HepG2 (cell line): Measurements from ENCODE around the gene TMEM81. TPM values are rescaled to one million over a fixed set of nuclear protein-coding genes. Genes with fewer than 3 reads are reported as not detected.

Source experiments
- HNRNPLL ChIP-seq: fragments of 200-400 bp; formaldehyde crosslinking; IDR thresholded peaks from 2 replicates; pipeline ENCODE4 v1.6.1; 2017; ENCODE audit warnings: mild to moderate bottlenecking, low read depth, low read length; ENCODE audit not compliant: poor library complexity, severe bottlenecking
- KMT2A ChIP-seq: sonication (generic); formaldehyde crosslinking; IDR thresholded peaks from 2 replicates; pipeline ENCODE4 v1.4.0; 2020; ENCODE audit warnings: missing genetic modification reagents
- MAFF ChIP-seq: IDR thresholded peaks from 2 replicates; pipeline ENCODE4 v1.6.1; 2011; ENCODE audit warnings: low read depth, low read length, improper control_type of control experiment
- MIER2 ChIP-seq: IDR thresholded peaks from 2 replicates; pipeline ENCODE4 v1.6.1; 2016; ENCODE audit warnings: missing biosample characterization, missing genetic modification reagents
- NCOA2 ChIP-seq: sonication (generic); formaldehyde crosslinking; IDR thresholded peaks from 2 replicates; pipeline ENCODE4 v1.8.0; 2022; ENCODE audit warnings: inconsistent platforms
- PRPF4 ChIP-seq: fragments of 200-400 bp; formaldehyde crosslinking; IDR thresholded peaks from 2 replicates; pipeline ENCODE4 v1.6.1; 2016; ENCODE audit warnings: low read length, low read depth; ENCODE audit not compliant: poor library complexity, severe bottlenecking
- RNF2 ChIP-seq: fragments of 450-650 bp; conservative IDR thresholded peaks from 2 replicates; pipeline ENCODE4 v1.6.1; 2016; ENCODE audit warnings: low read depth
- SUZ12 ChIP-seq: fragments of 150-350 bp; IDR thresholded peaks from 2 replicates; pipeline ENCODE4 v1.6.1; 2014; ENCODE audit warnings: low read depth, low read length
- THAP11 ChIP-seq: IDR thresholded peaks from 2 replicates; pipeline ENCODE4 v1.6.1; 2016; ENCODE audit warnings: missing biosample characterization, missing genetic modification reagents
- ZNF224 ChIP-seq: sonication (generic); formaldehyde crosslinking; IDR thresholded peaks from 2 replicates; pipeline ENCODE4 v1.5.0; 2020; ENCODE audit warnings: mild to moderate bottlenecking, missing genetic modification reagents
- ZNF251 ChIP-seq: sonication (generic); formaldehyde crosslinking; IDR thresholded peaks from 2 replicates; pipeline ENCODE4 v1.9.0; 2021; ENCODE audit warnings: mild to moderate bottlenecking, missing genetic modification reagents
- ZNF263 ChIP-seq: sonication (generic); formaldehyde crosslinking; IDR thresholded peaks from 2 replicates; pipeline ENCODE4 v1.4.0; 2020; ENCODE audit warnings: missing genetic modification reagents
- ZNF546 ChIP-seq: sonication (generic); formaldehyde crosslinking; conservative IDR thresholded peaks from 2 replicates; pipeline ENCODE4 v1.8.1; 2023; ENCODE audit warnings: mild to moderate bottlenecking, missing genetic modification reagents
- ZNF550 ChIP-seq: sonication (generic); formaldehyde crosslinking; IDR thresholded peaks from 2 replicates; pipeline ENCODE4 v1.4.0; 2020; ENCODE audit warnings: mild to moderate bottlenecking, missing genetic modification reagents, borderline replicate concordance
- ZNF607 ChIP-seq: sonication (generic); formaldehyde crosslinking; IDR thresholded peaks from 2 replicates; pipeline ENCODE4 v1.5.1; 2020; ENCODE audit warnings: missing genetic modification reagents, mild to moderate bottlenecking, borderline replicate concordance
- ZNF781 ChIP-seq: sonication (generic); formaldehyde crosslinking; IDR thresholded peaks from 2 replicates; pipeline ENCODE4 v1.5.1; 2020; ENCODE audit warnings: borderline replicate concordance, mild to moderate bottlenecking, missing genetic modification reagents; ENCODE audit errors: not compliant biosample characterization
- polyA plus RNA-seq, 8 experiments: library from polyadenylated mRNA; depleted of rRNA in 3 of 8; stranded (reverse) in 7 of 8; unstranded in 1 of 8; fragments of >200 nt; fragmentation: Illumina TruSeq in 4 of 8; extraction: Trizol in 4 of 8; gene quantifications; 2 replicates each; pipeline versions ENCODE4 v1.2.1 to v1.2.3, GENCODE V29; 2011 to 2016; ENCODE audit warnings: low read depth in 4 of 8, missing spikeins in 1 of 8, mixed read lengths in 1 of 8; ENCODE audit not compliant: insufficient read depth in 1 of 8
- total RNA-seq, 5 experiments: library from RNA; depleted of rRNA; stranded (reverse); fragments of >200 nt; fragmentation: Illumina TruSeq; extraction: Trizol; gene quantifications; 2 replicates each; pipeline ENCODE4 v1.2.3, GENCODE V29; 2016; ENCODE audit warnings: low read depth in 1 of 5
- TF ChIP-seq, protein P1 (sequence below): IDR thresholded peaks from 2 replicates; pipeline ENCODE4 v1.6.1; 2018; ENCODE audit warnings: missing genetic modification reagents, mild to moderate bottlenecking, missing compliant biosample characterization
- TF ChIP-seq, protein P2 (sequence below), 2 experiments: IDR thresholded peaks; 2 replicates each; pipeline ENCODE4 v1.6.1; 2011 to 2012; ENCODE audit warnings: low read length in 2 of 2, borderline replicate concordance in 1 of 2, low read depth in 1 of 2, mild to moderate bottlenecking in 1 of 2, moderate library complexity in 1 of 2
- TF ChIP-seq, protein P3 (sequence below): sonication (generic); formaldehyde crosslinking; IDR thresholded peaks from 2 replicates; pipeline ENCODE4 v1.9.0; 2021; ENCODE audit warnings: missing genetic modification reagents, mild to moderate bottlenecking, borderline replicate concordance
- TF ChIP-seq, protein P4 (sequence below): sonication (generic); formaldehyde crosslinking; IDR thresholded peaks from 2 replicates; pipeline ENCODE4 v1.8.1; 2023; ENCODE audit warnings: mild to moderate bottlenecking, missing genetic modification reagents

Gene TMEM81
- total and polyA plus RNA-seq, 2 of the 13 experiments (the other 11 are each of a cell fraction or from before 2014, with no cell fraction given): 1.1 TPM

DNA sequence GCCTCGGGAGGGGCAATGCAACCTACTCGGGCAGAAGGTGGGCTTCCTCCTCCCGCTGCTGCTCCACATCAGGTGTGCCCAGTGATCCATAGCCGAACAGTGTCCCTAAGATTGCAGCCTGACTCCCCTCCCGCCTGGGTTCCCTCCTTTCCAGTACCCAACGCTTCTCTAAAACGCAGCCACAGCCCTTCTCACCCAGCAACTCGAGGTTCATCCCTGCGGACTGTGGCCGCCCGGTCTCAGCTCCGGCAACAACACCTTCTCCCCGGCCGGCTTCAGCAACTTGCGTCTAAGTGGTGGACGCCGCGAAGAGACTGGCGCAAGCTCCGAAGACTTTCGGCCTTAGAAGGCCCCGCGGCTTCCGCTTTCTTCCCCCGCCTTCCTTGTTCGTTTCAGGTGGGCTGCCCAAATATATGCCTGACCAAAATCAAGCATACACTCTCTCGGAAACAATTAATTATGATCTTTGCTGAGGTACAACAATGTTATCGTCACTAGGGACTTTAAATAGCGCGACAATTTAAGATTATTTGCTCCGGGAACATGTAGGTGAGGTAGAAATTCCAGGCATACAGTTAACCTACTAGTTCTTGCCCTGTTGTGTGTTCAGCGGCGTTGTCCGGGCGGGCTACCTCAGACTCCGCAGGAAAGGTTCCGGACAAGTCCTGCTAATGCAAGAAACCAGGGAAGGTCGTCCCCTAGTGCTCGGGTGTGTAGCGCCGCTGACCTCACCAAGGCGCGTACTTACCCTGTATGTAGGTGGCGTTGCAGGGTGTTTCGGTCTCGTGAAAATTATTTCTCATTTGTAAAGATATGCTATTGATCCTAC lies 37.6 kb upstream of the TMEM81 start, which contains the start of gene RBBP5 (continued):
- TF ChIP-seq, protein P1, sequence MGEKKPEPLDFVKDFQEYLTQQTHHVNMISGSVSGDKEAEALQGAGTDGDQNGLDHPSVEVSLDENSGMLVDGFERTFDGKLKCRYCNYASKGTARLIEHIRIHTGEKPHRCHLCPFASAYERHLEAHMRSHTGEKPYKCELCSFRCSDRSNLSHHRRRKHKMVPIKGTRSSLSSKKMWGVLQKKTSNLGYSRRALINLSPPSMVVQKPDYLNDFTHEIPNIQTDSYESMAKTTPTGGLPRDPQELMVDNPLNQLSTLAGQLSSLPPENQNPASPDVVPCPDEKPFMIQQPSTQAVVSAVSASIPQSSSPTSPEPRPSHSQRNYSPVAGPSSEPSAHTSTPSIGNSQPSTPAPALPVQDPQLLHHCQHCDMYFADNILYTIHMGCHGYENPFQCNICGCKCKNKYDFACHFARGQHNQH (CRISPR knock-in tag): peak; percentile 91
- TF ChIP-seq ZNF546 (CRISPR knock-in tag) (0 out of 2 replicates have a peak, but pooled peaks have one; percentile 29), MAFF (0 out of 2 replicates have a peak, but pooled peaks have one; percentile 0), ZNF251 (no peak), ZNF607 (CRISPR knock-in tag) (peak; percentile 62; the same call in 1 of the 2 replicates), NCOA2 (CRISPR knock-in tag) (peak; percentile 59; the same call in 1 of the 2 replicates), ZNF781 (CRISPR knock-in tag) (peak; percentile 65), HNRNPLL (peak; percentile 98), ZNF550 (CRISPR knock-in tag) (0 out of 2 replicates have a peak, but pooled peaks have one; percentile 14), ZNF263 (CRISPR knock-in tag) (no peak), PRPF4 (peak; percentile 50), MIER2 (peak; percentile 79), THAP11 (peak; percentile 97), ZNF224 (0 out of 2 replicates have a peak, but pooled peaks have one; percentile 22), KMT2A (peak; percentile 97), RNF2 (peak; percentile 83; the same call in 1 of the 2 replicates), SUZ12 (no peak)
- TF ChIP-seq, protein P2, sequence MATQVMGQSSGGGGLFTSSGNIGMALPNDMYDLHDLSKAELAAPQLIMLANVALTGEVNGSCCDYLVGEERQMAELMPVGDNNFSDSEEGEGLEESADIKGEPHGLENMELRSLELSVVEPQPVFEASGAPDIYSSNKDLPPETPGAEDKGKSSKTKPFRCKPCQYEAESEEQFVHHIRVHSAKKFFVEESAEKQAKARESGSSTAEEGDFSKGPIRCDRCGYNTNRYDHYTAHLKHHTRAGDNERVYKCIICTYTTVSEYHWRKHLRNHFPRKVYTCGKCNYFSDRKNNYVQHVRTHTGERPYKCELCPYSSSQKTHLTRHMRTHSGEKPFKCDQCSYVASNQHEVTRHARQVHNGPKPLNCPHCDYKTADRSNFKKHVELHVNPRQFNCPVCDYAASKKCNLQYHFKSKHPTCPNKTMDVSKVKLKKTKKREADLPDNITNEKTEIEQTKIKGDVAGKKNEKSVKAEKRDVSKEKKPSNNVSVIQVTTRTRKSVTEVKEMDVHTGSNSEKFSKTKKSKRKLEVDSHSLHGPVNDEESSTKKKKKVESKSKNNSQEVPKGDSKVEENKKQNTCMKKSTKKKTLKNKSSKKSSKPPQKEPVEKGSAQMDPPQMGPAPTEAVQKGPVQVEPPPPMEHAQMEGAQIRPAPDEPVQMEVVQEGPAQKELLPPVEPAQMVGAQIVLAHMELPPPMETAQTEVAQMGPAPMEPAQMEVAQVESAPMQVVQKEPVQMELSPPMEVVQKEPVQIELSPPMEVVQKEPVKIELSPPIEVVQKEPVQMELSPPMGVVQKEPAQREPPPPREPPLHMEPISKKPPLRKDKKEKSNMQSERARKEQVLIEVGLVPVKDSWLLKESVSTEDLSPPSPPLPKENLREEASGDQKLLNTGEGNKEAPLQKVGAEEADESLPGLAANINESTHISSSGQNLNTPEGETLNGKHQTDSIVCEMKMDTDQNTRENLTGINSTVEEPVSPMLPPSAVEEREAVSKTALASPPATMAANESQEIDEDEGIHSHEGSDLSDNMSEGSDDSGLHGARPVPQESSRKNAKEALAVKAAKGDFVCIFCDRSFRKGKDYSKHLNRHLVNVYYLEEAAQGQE (IDR thresholded peaks at IDR 0.05; ENCODE audit: borderline replicate concordance in 1 of 2, low read depth in 1 of 2, low read length in 2 of 2): 0 out of 4 replicates have a peak, but pooled peaks of 1 of the 2 experiments have one; percentile 71
- TF ChIP-seq, protein P3, sequence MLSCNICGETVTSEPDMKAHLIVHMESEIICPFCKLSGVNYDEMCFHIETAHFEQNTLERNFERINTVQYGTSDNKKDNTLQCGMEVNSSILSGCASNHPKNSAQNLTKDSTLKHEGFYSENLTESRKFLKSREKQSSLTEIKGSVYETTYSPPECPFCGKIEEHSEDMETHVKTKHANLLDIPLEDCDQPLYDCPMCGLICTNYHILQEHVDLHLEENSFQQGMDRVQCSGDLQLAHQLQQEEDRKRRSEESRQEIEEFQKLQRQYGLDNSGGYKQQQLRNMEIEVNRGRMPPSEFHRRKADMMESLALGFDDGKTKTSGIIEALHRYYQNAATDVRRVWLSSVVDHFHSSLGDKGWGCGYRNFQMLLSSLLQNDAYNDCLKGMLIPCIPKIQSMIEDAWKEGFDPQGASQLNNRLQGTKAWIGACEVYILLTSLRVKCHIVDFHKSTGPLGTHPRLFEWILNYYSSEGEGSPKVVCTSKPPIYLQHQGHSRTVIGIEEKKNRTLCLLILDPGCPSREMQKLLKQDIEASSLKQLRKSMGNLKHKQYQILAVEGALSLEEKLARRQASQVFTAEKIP (CRISPR knock-in tag): no peak
- TF ChIP-seq, protein P4, sequence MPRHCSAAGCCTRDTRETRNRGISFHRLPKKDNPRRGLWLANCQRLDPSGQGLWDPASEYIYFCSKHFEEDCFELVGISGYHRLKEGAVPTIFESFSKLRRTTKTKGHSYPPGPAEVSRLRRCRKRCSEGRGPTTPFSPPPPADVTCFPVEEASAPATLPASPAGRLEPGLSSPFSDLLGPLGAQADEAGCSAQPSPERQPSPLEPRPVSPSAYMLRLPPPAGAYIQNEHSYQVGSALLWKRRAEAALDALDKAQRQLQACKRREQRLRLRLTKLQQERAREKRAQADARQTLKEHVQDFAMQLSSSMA: peak; percentile 95
